ENCODE data around the gene SELENOM. TPM values are rescaled to one million over a fixed set of nuclear protein-coding genes. Genes with fewer than 3 reads are reported as not detected.

SELENOM gene
- polyA plus RNA-seq, 1 donor (not counting 4 experiments of a cell fraction or from before 2014, with no cell fraction given), result 9.1 TPM

- no peaks in the 10 kb centered on the region for H3K79me2 ChIP-seq (ENCODE audit: control insufficient read depth, insufficient read depth, low read length)
- H3K9ac ChIP-seq (ENCODE audit: control insufficient read depth, extremely low read depth, insufficient read depth, low read length), result no peak overlapping the region
- H4K20me1 ChIP-seq (ENCODE audit: control insufficient read depth, extremely low read depth, insufficient read depth, low read length), result no peaks in the 10 kb centered on the region
- no peak overlapping the region for H3K27ac ChIP-seq (ENCODE audit: control insufficient read depth, insufficient read depth, low read length)
- no peak overlapping the region for H2AFZ ChIP-seq (ENCODE audit: control insufficient read depth, low read length)
- peaks cover 2% of the 10 kb centered on the region for H3K4me1 ChIP-seq (ENCODE audit: control insufficient read depth, extremely low read depth, insufficient read depth, low read length)
- dilution Hi-C loops (cut with MboI; ENCODE audit: extremely low pct_ligation_motif_present, low sequenced_read_pairs), result no loop called here
- TF ChIP-seq EZH2 (IDR thresholded peaks at IDR 0.05; ENCODE audit: low read length) (no peak), CTCF (optimal IDR thresholded peaks at IDR 0.05 in 1 of 3, IDR thresholded peaks at IDR 0.05 in 1 of 3, conservative IDR thresholded peaks at IDR 0.05 in 1 of 3; ENCODE audit: extremely low read depth in 1 of 3, insufficient read depth in 2 of 3, low read length in 3 of 3) (no peak)
- H3K36me3 ChIP-seq (ENCODE audit: control insufficient read depth in 2 of 2, extremely low read depth in 1 of 2, insufficient read depth in 2 of 2, low read length in 2 of 2), result no peaks in the 10 kb centered on the region
- H3K9me1 ChIP-seq (ENCODE audit: control insufficient read depth, extremely low read depth, insufficient read depth, low read length), result no peaks in the 10 kb centered on the region
- no peak overlapping the region for H3K4me2 ChIP-seq (ENCODE audit: control insufficient read depth, extremely low read depth, insufficient read depth, low read depth, low read length)
- no peaks in the 10 kb centered on the region for H3K9me3 ChIP-seq (ENCODE audit: control insufficient read depth, low read depth, low read length)
- no peak for FAIRE-seq
- H3K27me3 ChIP-seq (ENCODE audit: control insufficient read depth, extremely low read depth, insufficient read depth, low read length), result peaks cover 4% of the 10 kb centered on the region
- DNase-seq (ENCODE audit: low read depth, low spot score), result no peak
- H3K4me3 ChIP-seq (ENCODE audit: control insufficient read depth in 2 of 3, extremely low read depth in 1 of 3, insufficient read depth in 2 of 3, low read depth in 1 of 3, low read length in 3 of 3), result no peak overlapping the region
These were observed 29.3 kb upstream of the SELENOM start for GRCh38 chr22:31136711-31137110.

GRCh38 chr22:31136155-31136554, 28.8 kb upstream of the SELENOM start:
- Histone ChIP-seq H2AFZ (ENCODE audit: control insufficient read depth, low read length) (no peak overlapping the region), H3K36me3 (ENCODE audit: control insufficient read depth in 2 of 2, extremely low read depth in 1 of 2, insufficient read depth in 2 of 2, low read length in 2 of 2) (no peaks in the 10 kb centered on the region), H3K27me3 (ENCODE audit: control insufficient read depth, extremely low read depth, insufficient read depth, low read length) (peaks cover 4% of the 10 kb centered on the region), H4K20me1 (ENCODE audit: control insufficient read depth, extremely low read depth, insufficient read depth, low read length) (no peaks in the 10 kb centered on the region), H3K9me3 (ENCODE audit: control insufficient read depth, low read depth, low read length) (no peaks in the 10 kb centered on the region), H3K4me3 (ENCODE audit: control insufficient read depth in 2 of 3, extremely low read depth in 1 of 3, insufficient read depth in 2 of 3, low read depth in 1 of 3, low read length in 3 of 3) (no peak overlapping the region), H3K4me1 (ENCODE audit: control insufficient read depth, extremely low read depth, insufficient read depth, low read length) (no peaks in the 10 kb centered on the region), H3K4me2 (ENCODE audit: control insufficient read depth, extremely low read depth, insufficient read depth, low read depth, low read length) (no peak overlapping the region), H3K9ac (ENCODE audit: control insufficient read depth, extremely low read depth, insufficient read depth, low read length) (no peak overlapping the region), H3K27ac (ENCODE audit: control insufficient read depth, insufficient read depth, low read length) (no peak overlapping the region), H3K79me2 (ENCODE audit: control insufficient read depth, insufficient read depth, low read length) (no peaks in the 10 kb centered on the region), H3K9me1 (ENCODE audit: control insufficient read depth, extremely low read depth, insufficient read depth, low read length) (no peaks in the 10 kb centered on the region)
- dilution Hi-C loops (cut with MboI; ENCODE audit: extremely low pct_ligation_motif_present, low sequenced_read_pairs), result no loop called here
- DNase-seq (ENCODE audit: low read depth, low spot score), result no peak
- TF ChIP-seq CTCF (optimal IDR thresholded peaks at IDR 0.05 in 1 of 3, IDR thresholded peaks at IDR 0.05 in 1 of 3, conservative IDR thresholded peaks at IDR 0.05 in 1 of 3; ENCODE audit: extremely low read depth in 1 of 3, insufficient read depth in 2 of 3, low read length in 3 of 3), result no peak
- TF ChIP-seq EZH2 (IDR thresholded peaks at IDR 0.05; ENCODE audit: low read length), result no peak
- FAIRE-seq, result no peak

All from keratinocyte (primary cell).